Colonic mucosa (tissue), 4 donors: ENCODE results near the gene C1orf210. TPM values are rescaled to one million over a fixed set of nuclear protein-coding genes. Genes with fewer than 3 reads are reported as not detected.

Experiments
- DNase-seq: peaks from one replicate; pipeline ENCODE4 v3.0.0-alpha.2; 2020
- H3K27ac ChIP-seq: fragments of 200-600 bp; one replicate; pipeline ENCODE4 v1.8.0; 2021
- H3K27me3 ChIP-seq: fragments of 200-600 bp; one replicate; pipeline ENCODE4 v1.8.0; 2021
- H3K36me3 ChIP-seq: fragments of 200-600 bp; one replicate; pipeline ENCODE4 v1.8.0; 2021
- H3K4me1 ChIP-seq: fragments of 200-600 bp; one replicate; pipeline ENCODE4 v1.8.0; 2021; ENCODE audit warnings: mild to moderate bottlenecking
- H3K4me3 ChIP-seq: fragments of 200-600 bp; one replicate; pipeline ENCODE4 v1.8.0; 2021
- H3K9ac ChIP-seq, 2 donors: one replicate each; pipeline ENCODE4 v1.7.0; 2013; ENCODE audit warnings: control low read depth in 2 of 2, low read depth in 2 of 2, low read length in 2 of 2
- H3K9me3 ChIP-seq: fragments of 200-600 bp; one replicate; pipeline ENCODE4 v1.8.0; 2021
- CTCF ChIP-seq: fragments of 200-600 bp; IDR thresholded peaks from one replicate; pipeline ENCODE4 v1.8.0; 2022; ENCODE audit warnings: antibody characterized with exemption, mild to moderate bottlenecking
- intact Hi-C: fragments of 100-400 bp; cut with DNase I; formaldehyde crosslinking; loops from one replicate; pipeline ENCODE4 v1.14.1; 2022
- total RNA-seq, 2 donors: library from RNA; stranded (reverse); fragmentation: NEBNext Ultra II Directional in 1 of 2; extraction: Animal tissue kit (Norgen Biotek cat#: 25700) in 1 of 2; gene quantifications; one replicate each; pipeline ENCODE4 v1.2.1, GENCODE V29; 2021
- donor health status: healthy.
- donor health status: DM: no; HTN: no; CAD: no.
- donor health status: DM: no; HTN: no; CAD: no.

The C1orf210 gene
- total RNA-seq, 2 donors from 2014 or later: 67.4 to 94.3 TPM

DNA sequence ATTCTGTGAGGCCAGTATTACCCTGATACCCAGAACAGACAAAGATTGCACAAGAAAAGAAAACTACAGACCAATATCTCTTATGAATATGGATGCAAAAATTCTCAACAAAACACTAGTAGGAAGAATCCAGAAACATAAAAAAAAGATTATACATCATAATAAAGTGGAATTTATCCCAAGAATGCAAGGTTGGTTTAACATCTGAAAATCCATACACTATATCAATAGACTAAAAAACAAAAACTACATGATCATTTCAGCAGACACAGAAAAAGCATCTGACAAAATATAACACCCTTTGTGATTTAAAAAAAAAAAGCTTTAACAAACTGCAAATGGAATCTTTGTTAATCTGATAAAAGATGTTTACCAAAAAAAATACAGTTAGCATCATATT lies 40.0 kb upstream of the C1orf210 start:
- no peak for TF ChIP-seq CTCF
- H3K9me3 ChIP-seq: no peaks in the 10 kb centered on the region
- H3K9ac ChIP-seq: no peak overlapping the region
- H3K27ac ChIP-seq: no peak overlapping the region
- H3K4me1 ChIP-seq: no peaks in the 10 kb centered on the region
- no peak overlapping the region for H3K4me3 ChIP-seq
- no peaks in the 10 kb centered on the region for H3K36me3 ChIP-seq
- no peaks in the 10 kb centered on the region for H3K27me3 ChIP-seq
- DNase-seq: no peak
- intact Hi-C loops: no loop called here

- DNase-seq: no peak
- no peaks in the 10 kb centered on the region for H3K4me1 ChIP-seq
- no peaks in the 10 kb centered on the region for H3K27me3 ChIP-seq
- no peaks in the 10 kb centered on the region for H3K36me3 ChIP-seq
- H3K4me3 ChIP-seq: no peak overlapping the region
- intact Hi-C loops: no loop called here
- TF ChIP-seq CTCF: no peak
- H3K9ac ChIP-seq: no peak overlapping the region
- H3K27ac ChIP-seq: no peak overlapping the region
- no peaks in the 10 kb centered on the region for H3K9me3 ChIP-seq
Measured at GRCh38 chr1:43324810-43325209, 39.4 kb upstream of the C1orf210 start.

- TF ChIP-seq CTCF: no peak
- Histone ChIP-seq H3K27ac (no peak overlapping the region), H3K9ac (no peak overlapping the region), H3K9me3 (no peaks in the 10 kb centered on the region), H3K4me1 (no peaks in the 10 kb centered on the region), H3K4me3 (no peak overlapping the region), H3K27me3 (no peaks in the 10 kb centered on the region), H3K36me3 (no peaks in the 10 kb centered on the region)
- no peak for DNase-seq
- intact Hi-C loops: no loop called here
Measured at GRCh38 chr1:43322506-43322905, 37.1 kb upstream of the C1orf210 start.

DNA sequence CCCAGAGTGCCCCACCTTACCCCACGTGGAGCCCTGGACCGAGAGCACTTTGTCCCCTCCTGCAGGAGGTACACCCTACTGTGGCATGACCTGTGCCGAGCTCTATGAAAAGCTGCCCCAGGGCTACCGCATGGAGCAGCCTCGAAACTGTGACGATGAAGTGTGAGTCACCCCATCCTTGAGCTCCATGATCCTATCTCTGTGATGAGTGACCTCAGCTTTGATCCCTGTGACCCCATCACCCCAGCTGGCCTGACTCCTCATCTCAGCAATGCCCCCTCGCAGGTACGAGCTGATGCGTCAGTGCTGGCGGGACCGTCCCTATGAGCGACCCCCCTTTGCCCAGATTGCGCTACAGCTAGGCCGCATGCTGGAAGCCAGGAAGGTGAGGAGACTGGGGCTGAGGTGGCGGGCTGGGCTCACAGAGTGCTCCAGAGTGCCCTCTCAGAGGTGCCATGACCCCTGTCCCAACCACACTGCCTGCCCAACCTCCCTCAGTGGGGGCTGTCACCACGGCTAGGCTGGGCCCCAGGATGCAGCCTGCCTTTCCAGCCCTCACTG lies 36.0 kb upstream of the C1orf210 start:
- intact Hi-C loops: no loop called here
- DNase-seq: no peak
- Histone ChIP-seq H3K9me3 (no peaks in the 10 kb centered on the region), H3K27ac (no peak overlapping the region), H3K36me3 (no peaks in the 10 kb centered on the region), H3K27me3 (no peaks in the 10 kb centered on the region), H3K4me1 (no peaks in the 10 kb centered on the region), H3K4me3 (no peak overlapping the region), H3K9ac (no peak overlapping the region)
- no peak for TF ChIP-seq CTCF

DNA sequence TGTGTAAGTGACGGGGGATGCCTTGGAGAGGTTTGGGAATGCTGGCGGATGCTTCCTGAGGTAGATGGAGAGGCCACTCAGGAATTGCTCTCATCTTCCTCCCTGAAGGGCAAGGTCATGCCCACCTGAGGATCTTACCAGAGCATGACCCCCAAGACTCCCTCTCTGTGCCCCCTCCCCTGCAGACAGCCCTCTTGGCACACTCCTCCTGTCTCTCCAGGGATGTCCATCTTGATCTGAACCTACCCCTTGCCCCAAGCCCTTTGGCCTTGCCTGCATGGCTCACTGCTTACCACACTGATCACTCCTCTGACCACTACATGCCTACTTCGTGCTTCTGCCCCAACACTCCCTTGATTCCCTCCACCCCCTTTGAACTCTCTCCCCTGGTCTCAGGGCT lies 34.4 kb upstream of the C1orf210 start:
- no peak for TF ChIP-seq CTCF
- no peak overlapping the region for H3K9ac ChIP-seq
- H3K9me3 ChIP-seq: no peaks in the 10 kb centered on the region
- intact Hi-C loops: no loop called here
- H3K4me1 ChIP-seq: no peaks in the 10 kb centered on the region
- no peak overlapping the region for H3K27ac ChIP-seq
- H3K27me3 ChIP-seq: no peaks in the 10 kb centered on the region
- no peak overlapping the region for H3K4me3 ChIP-seq
- no peaks in the 10 kb centered on the region for H3K36me3 ChIP-seq
- no peak for DNase-seq
